Posterior cingulate gyrus (tissue), 11 donors: ENCODE measurements around the gene PARD3.

Experiments
- DNase-seq, 10 donors: peaks; one replicate each; pipeline versions ENCODE4 v3.0.0 to v3.0.0-alpha.2; 2020 to 2021; ENCODE audit warnings: mixed read lengths in 3 of 10
- intact Hi-C: fragments of 100-400 bp; cut with DNase I; formaldehyde crosslinking; loops from one replicate; pipeline ENCODE4 v1.15.1; 2023

PARD3 gene

DNA sequence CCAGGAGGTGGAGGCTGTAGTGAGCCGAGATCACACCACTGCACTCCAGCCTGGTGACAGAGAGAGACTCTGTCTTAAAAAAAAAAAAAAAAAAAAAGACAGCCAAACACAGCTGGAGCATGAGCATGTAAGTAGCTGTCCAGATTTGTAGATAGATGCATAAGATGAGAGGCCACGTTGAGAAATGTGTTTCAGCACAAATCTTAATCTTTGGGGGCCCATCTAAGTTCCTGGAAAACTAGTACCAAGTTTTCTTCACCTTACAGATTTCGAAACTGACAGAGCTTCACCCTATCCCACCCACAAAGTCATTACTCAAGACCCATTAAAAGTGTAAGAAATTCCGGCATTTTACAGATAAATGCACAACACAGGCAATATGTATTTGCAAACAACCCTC is 208.2 kb downstream of the PARD3 start:
- no peak for DNase-seq
- intact Hi-C loops: no loop called here

DNA sequence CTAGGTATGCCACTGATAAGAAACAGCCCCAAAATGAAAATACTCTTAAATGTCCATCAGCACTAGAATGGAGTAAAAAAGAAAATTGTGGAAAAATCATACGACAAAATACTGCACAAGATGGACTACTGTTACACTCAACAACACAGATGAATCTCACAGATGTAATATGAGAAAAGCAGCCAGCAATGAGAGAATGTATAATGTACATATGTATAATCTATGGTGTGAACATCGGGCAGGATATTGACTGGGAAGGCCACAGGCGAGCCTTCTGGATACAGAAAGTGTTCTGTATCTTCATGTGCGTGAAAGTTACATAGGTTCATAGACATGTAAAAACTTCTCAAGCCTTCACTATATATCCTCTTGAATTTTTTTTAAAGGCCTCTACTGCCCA is 212.6 kb downstream of the PARD3 start:
- intact Hi-C loops: no loop called here
- DNase-seq: no peak

DNA sequence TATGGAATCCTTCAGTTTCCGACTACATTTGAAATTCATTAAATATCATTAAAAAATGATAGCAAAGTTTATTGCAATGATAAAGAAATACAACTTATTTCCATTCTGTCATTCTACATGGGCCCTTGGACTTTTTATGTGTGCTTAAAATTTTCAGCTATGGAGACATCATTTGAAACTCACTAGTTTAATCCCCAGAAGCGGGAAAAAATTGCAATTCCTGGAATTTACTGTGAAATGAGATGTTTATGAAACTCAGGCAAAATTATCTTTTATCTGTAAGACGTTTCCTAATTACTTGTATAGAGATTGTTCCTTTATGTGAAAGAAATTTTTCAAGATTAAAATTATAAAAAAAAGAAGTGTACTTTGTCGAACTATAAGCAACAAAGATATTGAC is 213.4 kb downstream of the PARD3 start:
- intact Hi-C loops: no loop called here

DNA sequence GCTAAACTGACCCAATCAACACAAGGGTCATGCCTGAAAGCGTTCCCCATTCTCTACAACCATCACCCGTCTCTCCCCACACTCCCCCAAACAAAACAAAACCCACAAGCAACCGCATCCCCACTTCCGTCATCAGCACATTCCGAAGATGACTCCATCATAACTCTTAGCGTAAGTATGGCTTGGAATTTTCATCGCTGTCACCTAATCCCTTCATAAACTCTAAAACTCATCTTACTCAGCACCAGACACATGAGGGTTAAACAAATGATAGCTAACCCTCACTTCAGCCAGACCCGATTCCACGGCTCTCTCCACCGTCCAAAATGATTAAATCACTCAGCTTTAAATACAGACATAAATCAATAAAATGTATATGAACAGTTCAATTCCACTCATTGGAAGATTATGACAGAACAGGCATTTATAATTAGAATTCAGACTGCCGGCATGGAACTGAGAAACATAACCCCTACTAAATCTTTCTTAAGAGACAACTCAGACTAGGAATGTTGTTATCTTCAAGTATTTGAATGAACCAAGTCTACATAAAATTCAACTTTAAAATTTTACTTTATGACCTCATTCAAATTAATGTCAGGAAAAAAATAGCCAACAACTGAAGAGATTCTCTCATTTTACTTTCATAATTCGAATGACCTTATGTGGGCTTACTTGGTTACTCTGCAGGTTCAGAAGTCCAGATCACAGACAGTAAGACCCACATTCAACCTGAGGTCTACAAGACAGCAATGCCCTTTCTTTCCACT is 215.9 kb downstream of the PARD3 start:
- DNase-seq: no peak
- intact Hi-C loops: no loop called here

More for the DNA sequence above, 213.4 kb downstream of the PARD3 start:
- no peak for DNase-seq

DNA sequence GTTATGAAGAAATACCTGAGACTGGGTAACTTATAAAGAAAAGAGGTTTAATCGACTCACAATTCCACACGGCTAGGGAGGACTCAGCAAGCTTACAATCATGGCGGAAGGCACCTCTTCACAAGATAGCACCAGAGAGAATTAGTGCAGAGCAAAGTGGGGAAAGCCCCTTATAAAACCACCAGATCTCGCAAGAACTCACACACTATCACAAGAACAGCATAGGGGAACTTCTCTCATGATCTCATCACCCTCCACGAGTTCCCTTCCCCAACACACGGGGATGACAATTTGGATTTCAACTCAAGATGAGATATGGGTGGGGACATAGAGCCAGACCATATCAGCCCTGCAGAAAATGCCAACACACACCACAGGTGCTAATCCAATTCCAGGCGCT is 218.7 kb downstream of the PARD3 start:
- intact Hi-C loops: no loop called here
- DNase-seq: no peak

DNA sequence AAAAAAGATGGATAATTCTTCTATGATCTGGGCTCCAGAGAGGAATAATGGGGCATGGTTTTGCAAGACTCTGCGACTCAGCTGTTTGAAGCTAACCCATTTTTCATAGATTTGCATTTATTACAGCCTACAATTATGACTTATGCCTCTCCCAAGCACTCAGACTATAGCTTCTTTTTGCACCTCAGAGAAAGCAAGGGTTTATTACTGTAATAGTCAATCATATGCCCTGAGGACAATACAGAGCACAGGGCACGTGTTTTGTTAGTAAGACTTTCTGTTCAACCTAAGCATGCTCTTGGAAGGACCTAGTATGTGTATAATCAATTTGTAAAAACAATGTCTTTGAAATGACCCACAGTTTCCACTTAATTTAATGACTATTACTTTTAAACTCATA is 221.2 kb downstream of the PARD3 start:
- no peak for DNase-seq
- intact Hi-C loops: no loop called here

DNA sequence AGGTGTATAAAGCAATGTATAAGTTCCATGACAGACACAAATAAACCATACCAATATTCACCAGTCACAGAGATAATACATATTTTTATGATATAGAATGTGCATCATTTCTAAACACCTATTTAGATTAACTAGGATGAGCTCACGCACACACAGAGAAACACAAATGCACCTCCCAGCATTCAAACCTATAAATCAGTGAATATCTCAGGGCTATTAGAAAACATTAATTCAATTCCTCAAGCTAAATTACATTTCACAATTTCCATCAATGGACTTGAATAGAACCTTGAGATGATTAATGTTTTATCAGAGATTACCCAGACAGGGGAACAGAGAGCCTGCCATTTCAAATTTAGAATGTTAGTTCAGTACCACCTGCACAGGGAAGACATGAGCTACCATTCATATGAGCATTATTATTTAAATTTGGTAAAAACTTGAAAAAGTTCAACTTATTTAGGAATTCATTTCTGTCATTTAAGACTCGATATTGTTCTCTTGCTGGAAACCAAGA is 221.7 kb downstream of the PARD3 start:
- intact Hi-C loops: no loop called here
- DNase-seq: no peak

DNA sequence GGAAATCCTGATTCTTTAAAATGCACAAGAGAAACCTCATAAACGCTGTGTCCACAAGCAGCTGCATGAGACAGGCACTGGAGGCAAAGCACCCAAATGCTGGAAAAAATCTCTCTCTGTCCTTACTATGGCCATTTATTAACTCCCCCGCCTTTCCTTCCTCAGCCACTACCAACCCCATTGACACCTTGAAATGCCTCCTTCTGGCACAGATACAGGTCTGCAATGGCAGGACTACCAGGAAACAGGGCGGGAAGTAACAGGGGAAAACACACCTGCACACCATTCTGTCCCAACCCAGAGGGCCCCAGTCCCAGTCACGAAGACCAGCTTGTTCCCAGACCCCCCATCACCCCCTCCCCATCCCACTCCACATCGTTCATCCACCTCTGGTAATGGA is 224.3 kb downstream of the PARD3 start:
- no peak for DNase-seq
- intact Hi-C loops: no loop called here

DNA sequence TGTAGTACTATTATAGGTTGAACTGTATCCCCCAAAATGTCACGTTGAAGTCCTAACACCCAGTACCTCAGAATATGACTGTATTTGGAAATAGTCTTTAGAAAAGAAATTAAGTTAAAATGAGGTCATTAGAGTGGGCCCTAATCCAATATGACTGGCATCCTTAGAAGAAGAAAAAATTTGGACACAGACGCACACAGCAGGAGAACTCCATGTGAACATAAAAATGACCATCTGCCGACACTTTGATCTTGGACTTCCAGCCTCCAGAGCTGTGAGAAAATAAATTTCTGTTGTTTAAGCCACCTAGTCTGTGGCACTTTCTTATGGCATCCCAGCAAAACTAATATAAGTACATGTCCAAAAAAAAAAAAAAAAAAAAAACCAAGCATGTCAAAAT is 225.8 kb downstream of the PARD3 start:
- intact Hi-C loops: no loop called here
- no peak for DNase-seq

DNA sequence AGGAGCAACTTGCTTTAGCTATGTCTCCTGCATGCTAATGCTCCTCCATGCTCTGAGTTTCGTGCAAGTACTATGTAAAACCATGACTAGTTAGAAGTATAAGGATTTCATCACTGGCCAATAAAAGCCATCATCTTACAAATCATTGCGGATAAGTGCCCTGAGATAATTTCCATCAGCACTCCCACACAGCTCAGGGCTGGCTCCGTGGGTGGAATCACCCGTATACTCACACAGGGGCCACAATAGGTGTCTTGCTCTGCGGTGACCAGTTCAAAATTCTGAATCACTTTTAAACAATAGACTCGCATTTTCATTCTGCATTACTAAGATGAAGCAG is 227.4 kb downstream of the PARD3 start:
- no peak for DNase-seq
- intact Hi-C loops: no loop called here

DNA sequence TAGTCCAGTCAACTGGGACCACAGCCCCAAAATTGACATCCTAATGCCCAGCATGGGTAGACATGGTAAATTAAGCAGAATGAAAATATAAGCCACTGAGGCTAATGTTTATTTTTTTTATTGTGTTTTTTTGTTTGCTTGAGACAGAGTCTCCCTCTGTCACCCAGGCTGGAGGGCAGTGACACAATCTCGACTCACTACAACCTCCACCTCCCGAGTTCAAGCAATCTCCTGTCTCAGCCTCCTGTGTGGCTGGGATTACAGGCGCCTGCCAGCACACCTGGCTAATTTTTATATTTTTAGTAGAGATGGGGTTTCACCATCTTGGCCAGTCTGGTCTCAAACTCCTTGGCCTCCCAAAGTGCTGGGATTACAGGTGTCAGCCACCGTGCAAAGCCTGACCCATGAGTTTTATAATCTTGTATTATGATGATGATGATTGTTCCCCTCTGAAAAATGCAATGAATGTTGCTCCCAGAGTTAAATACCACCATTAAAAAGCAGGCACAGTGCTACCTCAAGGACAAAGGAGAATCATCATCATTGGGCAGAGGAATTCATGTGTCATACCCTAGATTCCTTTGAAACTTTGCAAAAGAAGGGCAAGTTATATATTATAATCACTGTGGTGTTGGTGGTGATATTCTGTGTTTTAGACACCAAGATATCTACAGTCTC is 228.0 kb downstream of the PARD3 start:
- intact Hi-C loops: no loop called here
- no peak for DNase-seq

DNA sequence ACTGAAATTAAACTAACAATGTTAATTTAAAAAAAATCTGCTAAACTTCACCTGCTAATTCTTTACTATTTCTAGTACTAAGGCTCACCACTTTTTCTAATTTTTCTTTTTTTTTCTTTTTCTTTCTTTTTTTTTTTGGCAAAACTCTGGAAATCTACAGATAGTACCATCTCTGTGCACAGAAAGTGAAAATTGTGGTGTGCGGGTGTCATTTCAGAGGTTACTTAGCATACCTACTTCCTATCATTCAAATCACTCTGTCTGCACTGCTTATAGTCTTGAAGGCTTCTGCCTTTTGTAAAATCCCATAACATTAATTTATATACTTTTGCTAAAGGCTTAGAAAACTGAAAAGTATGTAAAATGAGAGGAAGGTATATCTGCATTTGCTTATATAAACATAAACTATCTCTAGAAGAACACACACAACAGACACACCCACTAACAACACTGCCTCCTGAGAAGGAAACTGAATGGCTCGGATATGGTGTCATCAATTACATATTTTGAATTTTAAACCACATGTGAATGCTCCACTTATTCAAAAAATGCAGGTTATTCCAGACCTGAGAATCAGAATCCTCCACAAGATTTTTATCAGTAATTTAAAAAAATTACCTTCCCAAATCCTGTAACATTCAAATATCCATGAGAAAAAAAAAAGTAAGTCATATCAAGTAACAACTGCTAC is 229.5 kb downstream of the PARD3 start:
- DNase-seq: no peak
- intact Hi-C loops: no loop called here

DNA sequence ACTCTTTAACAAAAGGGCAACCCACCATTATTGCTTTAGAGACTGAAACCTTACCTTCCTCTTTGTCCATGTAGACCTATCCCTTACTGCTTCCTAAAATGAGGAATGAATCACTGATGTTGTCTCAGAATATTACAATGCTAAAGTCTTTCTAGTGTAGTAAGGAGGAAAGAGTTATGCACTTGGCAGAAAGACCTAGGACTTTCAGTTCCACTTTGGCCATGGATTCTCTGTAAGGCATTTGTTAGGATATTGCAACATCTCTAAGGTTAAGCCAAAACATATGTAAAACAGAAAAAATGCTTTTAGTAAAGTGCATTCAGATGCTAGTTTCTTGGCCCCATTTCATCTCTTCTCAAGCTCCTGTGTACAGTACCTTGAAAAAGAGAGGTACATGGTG is 230.9 kb downstream of the PARD3 start:
- no peak for DNase-seq
- intact Hi-C loops: no loop called here

DNA sequence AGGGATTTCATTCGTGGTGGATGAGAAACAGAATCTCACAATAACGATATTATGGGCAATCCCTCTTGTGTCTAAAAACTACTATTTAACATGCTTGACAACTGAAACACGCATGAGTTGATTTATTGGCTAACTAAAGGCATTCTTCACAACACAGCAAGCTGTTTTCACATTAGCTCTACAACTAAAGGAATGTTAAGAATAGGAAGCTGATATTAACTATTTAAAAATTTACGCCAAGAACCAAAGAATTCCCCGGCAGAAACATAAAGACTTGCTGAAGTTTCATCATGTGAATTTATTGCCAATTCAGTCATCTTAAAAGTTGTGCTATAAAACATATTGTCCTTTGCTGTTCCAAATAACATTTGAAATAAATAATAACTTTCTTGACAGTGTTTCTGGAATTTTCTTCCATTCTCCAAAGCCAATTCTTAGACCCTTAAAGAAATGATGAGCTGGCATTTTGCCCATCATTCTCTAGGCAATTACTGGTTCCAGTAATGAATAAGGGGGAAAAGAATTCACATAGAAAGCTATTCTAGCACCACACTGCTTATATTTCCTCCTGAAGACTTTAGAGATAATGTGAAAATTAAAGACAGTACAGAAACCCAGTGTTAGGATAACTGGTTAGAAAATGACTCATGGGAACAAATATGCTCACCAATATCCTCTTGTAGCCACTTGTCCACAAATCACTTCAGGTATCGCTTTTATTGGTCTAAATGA is 233.1 kb downstream of the PARD3 start:
- intact Hi-C loops: no loop called here
- DNase-seq: no peak

DNA sequence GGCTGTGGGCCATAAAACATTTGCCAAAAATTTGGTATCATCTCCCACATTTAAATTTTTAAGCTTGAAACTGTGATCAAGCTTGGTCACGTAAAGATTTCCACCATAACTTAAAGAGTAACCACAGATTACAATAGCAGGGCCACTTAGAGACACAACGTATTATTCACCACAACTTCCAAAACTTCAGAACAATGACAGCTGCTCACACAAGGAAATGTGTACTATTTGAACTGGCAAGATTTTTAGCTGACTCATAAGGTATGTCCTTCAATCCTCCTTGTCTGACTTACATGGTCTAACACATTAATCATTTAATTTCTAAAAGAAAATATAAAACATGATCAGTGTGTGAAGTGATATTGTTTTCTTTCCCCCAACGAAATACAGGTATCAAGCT is 234.5 kb downstream of the PARD3 start:
- DNase-seq: no peak
- intact Hi-C loops: no loop called here

DNA sequence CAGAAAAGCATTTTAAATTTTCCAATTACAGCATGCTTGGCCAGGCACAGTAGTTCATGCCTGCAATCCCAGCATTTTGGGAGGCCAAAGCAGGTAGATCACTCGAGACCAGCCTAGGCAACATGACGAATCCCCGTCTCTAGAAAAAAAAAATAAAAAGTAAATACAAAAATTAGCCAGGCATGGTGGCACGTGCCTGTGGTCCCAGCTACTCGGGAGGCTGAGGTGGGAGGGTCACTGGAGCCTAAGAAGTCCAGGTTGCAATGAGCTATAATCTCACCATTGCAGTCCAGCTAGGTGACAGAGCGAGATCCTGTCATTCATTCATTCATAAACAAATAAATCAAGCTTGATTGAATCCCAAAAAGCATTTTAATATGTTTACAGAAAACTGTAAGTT is 234.9 kb downstream of the PARD3 start:
- intact Hi-C loops: no loop called here
- no peak for DNase-seq

DNA sequence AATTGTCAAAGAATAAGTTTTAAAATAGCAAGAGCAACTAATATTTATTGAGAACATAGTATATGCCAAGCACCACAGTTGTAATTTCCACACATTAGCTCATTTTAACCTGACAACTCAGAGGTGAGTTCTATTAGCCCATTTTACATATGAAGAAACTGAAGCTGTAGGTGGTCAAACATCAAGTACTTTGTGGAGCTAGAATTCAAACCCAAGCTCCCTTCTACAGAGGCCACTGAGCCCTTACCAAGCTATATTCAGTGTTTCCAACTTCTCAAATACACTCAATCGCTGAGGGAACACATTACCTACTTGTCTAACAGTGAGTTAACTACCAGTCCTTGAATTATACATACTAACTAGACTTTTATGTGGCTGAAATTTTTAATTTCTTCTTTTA is 236.6 kb downstream of the PARD3 start:
- intact Hi-C loops: no loop called here
- DNase-seq: no peak

DNA sequence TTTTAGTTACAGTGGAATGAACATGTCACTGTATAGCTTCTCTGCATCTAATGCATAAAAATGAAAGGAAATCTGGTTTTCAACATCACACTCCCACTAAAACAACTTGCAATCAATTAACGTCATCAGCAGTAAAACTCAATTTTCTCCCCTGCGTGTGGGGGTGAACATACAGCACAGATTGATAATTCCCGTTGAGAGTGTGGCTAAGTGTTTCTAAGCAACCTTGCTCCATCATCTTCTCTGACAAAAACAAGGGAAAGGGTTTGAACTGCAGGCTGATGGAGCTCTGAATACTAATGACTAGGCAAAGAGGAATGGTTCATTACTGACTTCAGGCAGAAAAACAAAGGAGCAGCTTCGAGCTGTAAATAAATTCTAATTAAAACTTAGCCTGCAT is 238.3 kb downstream of the PARD3 start:
- intact Hi-C loops: no loop called here
- no peak for DNase-seq

DNA sequence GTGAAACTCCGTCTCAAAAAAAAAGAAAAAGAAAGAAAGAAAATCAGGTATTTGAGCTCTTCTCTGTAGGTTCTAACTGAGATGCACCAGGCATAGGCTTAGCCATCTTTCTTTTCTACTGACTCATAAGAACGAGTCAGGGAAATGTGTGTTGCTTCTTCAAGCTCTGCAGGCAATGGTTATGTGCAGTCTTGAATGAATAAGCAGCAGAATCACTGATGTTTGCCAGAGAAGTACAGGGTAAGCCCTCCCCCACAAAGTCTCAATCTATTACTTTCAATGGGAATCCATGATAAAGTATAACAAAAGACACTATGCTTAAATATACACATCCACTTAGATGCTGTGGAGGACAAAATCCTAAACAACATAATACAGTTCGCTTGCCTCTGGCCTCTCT is 239.2 kb downstream of the PARD3 start:
- intact Hi-C loops: no loop called here
- no peak for DNase-seq

DNA sequence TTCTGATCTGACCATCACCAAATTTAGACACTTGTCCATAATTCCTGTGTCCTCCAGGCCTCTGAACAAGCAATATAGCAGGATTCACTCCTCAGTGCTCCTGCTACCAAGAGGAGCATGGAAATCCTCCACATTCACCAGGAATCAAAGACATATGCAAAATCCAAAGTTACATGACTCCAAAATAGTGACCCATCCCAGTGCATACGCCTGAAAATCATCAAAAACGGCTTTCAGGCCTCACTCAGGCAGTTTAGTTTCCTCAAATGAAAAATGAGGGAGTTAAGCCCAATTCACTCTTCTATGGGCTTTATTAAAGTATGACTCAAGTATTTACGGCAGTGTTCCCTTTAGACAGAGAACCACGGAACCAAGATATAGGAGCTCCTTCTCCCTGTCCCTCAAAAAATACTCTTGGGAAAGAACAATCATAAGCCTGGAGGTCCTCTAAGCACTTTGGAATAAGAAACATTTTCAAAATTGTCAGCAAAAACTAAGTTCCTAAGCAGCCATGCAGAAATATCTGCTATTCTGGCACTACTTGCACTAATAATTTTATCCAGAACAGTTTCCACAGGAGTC is 240.7 kb downstream of the PARD3 start:
- no peak for DNase-seq

DNA sequence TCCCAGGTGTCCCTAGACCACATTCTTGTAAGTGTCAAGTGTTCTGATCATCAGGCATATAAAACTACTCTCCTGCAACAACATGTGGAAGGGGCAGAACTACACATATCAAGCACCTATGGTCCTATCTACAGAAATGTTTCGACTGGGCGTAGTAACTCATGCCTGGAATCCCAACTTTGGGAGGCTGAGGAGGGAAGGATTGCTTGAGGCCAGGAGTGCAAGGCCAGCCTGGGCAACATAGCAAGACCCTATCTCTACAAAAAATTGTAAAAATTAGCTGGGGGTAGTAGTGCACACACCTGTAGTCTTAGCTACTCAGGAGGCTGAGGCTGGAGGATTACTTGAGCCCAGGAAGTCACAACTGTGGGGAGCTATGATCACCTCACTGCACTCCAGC is 244.2 kb downstream of the PARD3 start:
- intact Hi-C loops: no loop called here
- no peak for DNase-seq

More for the DNA sequence above, 240.7 kb downstream of the PARD3 start:
- intact Hi-C loops: no loop called here
